HepG2 (cell line): Measurements from ENCODE around the gene ZNF428. TPM values are rescaled to one million over a fixed set of nuclear protein-coding genes. Genes with fewer than 3 reads are reported as not detected.

Experiments
- ARNT ChIP-seq: fragments of 450-650 bp; IDR thresholded peaks from 2 replicates; pipeline ENCODE4 v1.6.1; 2017
- BCL6 ChIP-seq: IDR thresholded peaks from 2 replicates; pipeline ENCODE4 v1.6.1; 2016; ENCODE audit warnings: missing genetic modification reagents, missing compliant biosample characterization
- MAZ ChIP-seq, 2 experiments: sonication (generic) in 1 of 2; formaldehyde crosslinking in 1 of 2; IDR thresholded peaks; 2 replicates each; pipeline versions ENCODE4 v1.5.0 to v1.6.1; 2012 to 2020; ENCODE audit warnings: low read depth in 2 of 2, mild to moderate bottlenecking in 2 of 2, borderline replicate concordance in 1 of 2, improper control_type of control experiment in 1 of 2, low read length in 1 of 2, missing genetic modification reagents in 1 of 2, moderate library complexity in 1 of 2
- PITX1 ChIP-seq: sonication (generic); formaldehyde crosslinking; IDR thresholded peaks from 2 replicates; pipeline ENCODE4 v1.5.1; 2020; ENCODE audit warnings: mild to moderate bottlenecking, missing genetic modification reagents
- RFXAP ChIP-seq: sonication (generic); formaldehyde crosslinking; IDR thresholded peaks from 2 replicates; pipeline ENCODE4 v1.4.0; 2020; ENCODE audit warnings: missing genetic modification reagents, borderline replicate concordance
- SALL2 ChIP-seq: sonication (generic); formaldehyde crosslinking; IDR thresholded peaks from 2 replicates; pipeline ENCODE4 v1.8.1; 2023; ENCODE audit warnings: mild to moderate bottlenecking, missing genetic modification reagents, inconsistent platforms
- SMAD3 ChIP-seq: sonication (generic); formaldehyde crosslinking; IDR thresholded peaks from 2 replicates; pipeline ENCODE4 v1.4.0; 2020; ENCODE audit warnings: missing genetic modification reagents
- SMYD3 ChIP-seq: sonication (generic); formaldehyde crosslinking; IDR thresholded peaks from 2 replicates; pipeline ENCODE4 v1.8.1; 2023; ENCODE audit warnings: mild to moderate bottlenecking, missing genetic modification reagents
- ZBTB10 ChIP-seq: sonication (generic); formaldehyde crosslinking; IDR thresholded peaks from 2 replicates; pipeline ENCODE4 v1.4.0; 2020; ENCODE audit warnings: missing genetic modification reagents, borderline replicate concordance
- ZBTB37 ChIP-seq: sonication (generic); formaldehyde crosslinking; IDR thresholded peaks from 2 replicates; pipeline ENCODE4 v1.4.0; 2020; ENCODE audit warnings: mild to moderate bottlenecking, missing genetic modification reagents
- ZNF230 ChIP-seq: sonication (generic); formaldehyde crosslinking; IDR thresholded peaks from 2 replicates; pipeline ENCODE4 v1.4.0; 2020; ENCODE audit warnings: mild to moderate bottlenecking, missing genetic modification reagents
- ZNF451 ChIP-seq: sonication (generic); formaldehyde crosslinking; IDR thresholded peaks from 2 replicates; pipeline ENCODE4 v1.5.0; 2020; ENCODE audit warnings: mild to moderate bottlenecking, missing genetic modification reagents
- ZNF468 ChIP-seq: sonication (generic); formaldehyde crosslinking; IDR thresholded peaks from 2 replicates; pipeline ENCODE4 v1.8.0; 2022; ENCODE audit warnings: mild to moderate bottlenecking, moderate library complexity, missing genetic modification reagents
- ZNF557 ChIP-seq: sonication (generic); formaldehyde crosslinking; IDR thresholded peaks from 2 replicates; pipeline ENCODE4 v1.4.0; 2020; ENCODE audit warnings: missing genetic modification reagents
- ZNF768 ChIP-seq: sonication (generic); formaldehyde crosslinking; IDR thresholded peaks from 2 replicates; pipeline ENCODE4 v1.4.0; 2020; ENCODE audit warnings: missing genetic modification reagents
- polyA plus RNA-seq, 8 experiments: library from polyadenylated mRNA; depleted of rRNA in 3 of 8; stranded (reverse) in 7 of 8; unstranded in 1 of 8; fragments of >200 nt; fragmentation: Illumina TruSeq in 4 of 8; extraction: Trizol in 4 of 8; gene quantifications; 2 replicates each; pipeline versions ENCODE4 v1.2.1 to v1.2.3, GENCODE V29; 2011 to 2016; ENCODE audit warnings: low read depth in 4 of 8, missing spikeins in 1 of 8, mixed read lengths in 1 of 8; ENCODE audit not compliant: insufficient read depth in 1 of 8
- total RNA-seq, 5 experiments: library from RNA; depleted of rRNA; stranded (reverse); fragments of >200 nt; fragmentation: Illumina TruSeq; extraction: Trizol; gene quantifications; 2 replicates each; pipeline ENCODE4 v1.2.3, GENCODE V29; 2016; ENCODE audit warnings: low read depth in 1 of 5
- TF ChIP-seq, protein P1 (sequence below): sonication (generic); formaldehyde crosslinking; IDR thresholded peaks from 2 replicates; pipeline ENCODE4 v1.4.0; 2020; ENCODE audit warnings: mild to moderate bottlenecking, missing genetic modification reagents
- TF ChIP-seq, protein P2 (sequence below): IDR thresholded peaks from 2 replicates; pipeline ENCODE4 v1.6.1; 2016

Gene ZNF428
- total and polyA plus RNA-seq, 2 of the 13 experiments (the other 11 are each of a cell fraction or from before 2014, with no cell fraction given): 10.4 to 26.9 TPM

- TF ChIP-seq ZBTB10 (CRISPR knock-in tag) (peak; percentile 62; the same call in 1 of the 2 replicates), RFXAP (CRISPR knock-in tag) (peak; percentile 20), SMYD3 (CRISPR knock-in tag) (peak; percentile 87; the same call in 1 of the 2 replicates), ZNF451 (CRISPR knock-in tag) (peak; percentile 86), ARNT (no peak), BCL6 (CRISPR knock-in tag) (peak; percentile 7; the same call in 1 of the 2 replicates), MAZ (IDR thresholded peaks at IDR 0.05; ENCODE audit: borderline replicate concordance, low read depth, low read length) (peak; percentile 80), MAZ (CRISPR knock-in tag; IDR thresholded peaks at IDR 0.05; ENCODE audit: low read depth) (peak; percentile 97), ZNF768 (peak; percentile 71; the same call in 1 of the 2 replicates), ZNF557 (peak; percentile 50; the same call in 1 of the 2 replicates), SMAD3 (no peak), PITX1 (CRISPR knock-in tag) (peak; percentile 64; the same call in 1 of the 2 replicates), ZNF468 (CRISPR knock-in tag) (0 out of 2 replicates have a peak, but pooled peaks have one; percentile 61), ZBTB37 (CRISPR knock-in tag) (no peak), ZNF230 (CRISPR knock-in tag) (no peak), SALL2 (CRISPR knock-in tag) (peak; percentile 93; the same call in 1 of the 2 replicates)
- TF ChIP-seq, protein P1, sequence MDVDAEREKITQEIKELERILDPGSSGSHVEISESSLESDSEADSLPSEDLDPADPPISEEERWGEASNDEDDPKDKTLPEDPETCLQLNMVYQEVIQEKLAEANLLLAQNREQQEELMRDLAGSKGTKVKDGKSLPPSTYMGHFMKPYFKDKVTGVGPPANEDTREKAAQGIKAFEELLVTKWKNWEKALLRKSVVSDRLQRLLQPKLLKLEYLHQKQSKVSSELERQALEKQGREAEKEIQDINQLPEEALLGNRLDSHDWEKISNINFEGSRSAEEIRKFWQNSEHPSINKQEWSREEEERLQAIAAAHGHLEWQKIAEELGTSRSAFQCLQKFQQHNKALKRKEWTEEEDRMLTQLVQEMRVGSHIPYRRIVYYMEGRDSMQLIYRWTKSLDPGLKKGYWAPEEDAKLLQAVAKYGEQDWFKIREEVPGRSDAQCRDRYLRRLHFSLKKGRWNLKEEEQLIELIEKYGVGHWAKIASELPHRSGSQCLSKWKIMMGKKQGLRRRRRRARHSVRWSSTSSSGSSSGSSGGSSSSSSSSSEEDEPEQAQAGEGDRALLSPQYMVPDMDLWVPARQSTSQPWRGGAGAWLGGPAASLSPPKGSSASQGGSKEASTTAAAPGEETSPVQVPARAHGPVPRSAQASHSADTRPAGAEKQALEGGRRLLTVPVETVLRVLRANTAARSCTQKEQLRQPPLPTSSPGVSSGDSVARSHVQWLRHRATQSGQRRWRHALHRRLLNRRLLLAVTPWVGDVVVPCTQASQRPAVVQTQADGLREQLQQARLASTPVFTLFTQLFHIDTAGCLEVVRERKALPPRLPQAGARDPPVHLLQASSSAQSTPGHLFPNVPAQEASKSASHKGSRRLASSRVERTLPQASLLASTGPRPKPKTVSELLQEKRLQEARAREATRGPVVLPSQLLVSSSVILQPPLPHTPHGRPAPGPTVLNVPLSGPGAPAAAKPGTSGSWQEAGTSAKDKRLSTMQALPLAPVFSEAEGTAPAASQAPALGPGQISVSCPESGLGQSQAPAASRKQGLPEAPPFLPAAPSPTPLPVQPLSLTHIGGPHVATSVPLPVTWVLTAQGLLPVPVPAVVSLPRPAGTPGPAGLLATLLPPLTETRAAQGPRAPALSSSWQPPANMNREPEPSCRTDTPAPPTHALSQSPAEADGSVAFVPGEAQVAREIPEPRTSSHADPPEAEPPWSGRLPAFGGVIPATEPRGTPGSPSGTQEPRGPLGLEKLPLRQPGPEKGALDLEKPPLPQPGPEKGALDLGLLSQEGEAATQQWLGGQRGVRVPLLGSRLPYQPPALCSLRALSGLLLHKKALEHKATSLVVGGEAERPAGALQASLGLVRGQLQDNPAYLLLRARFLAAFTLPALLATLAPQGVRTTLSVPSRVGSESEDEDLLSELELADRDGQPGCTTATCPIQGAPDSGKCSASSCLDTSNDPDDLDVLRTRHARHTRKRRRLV (CRISPR knock-in tag): peak; percentile 99
- TF ChIP-seq, protein P2, sequence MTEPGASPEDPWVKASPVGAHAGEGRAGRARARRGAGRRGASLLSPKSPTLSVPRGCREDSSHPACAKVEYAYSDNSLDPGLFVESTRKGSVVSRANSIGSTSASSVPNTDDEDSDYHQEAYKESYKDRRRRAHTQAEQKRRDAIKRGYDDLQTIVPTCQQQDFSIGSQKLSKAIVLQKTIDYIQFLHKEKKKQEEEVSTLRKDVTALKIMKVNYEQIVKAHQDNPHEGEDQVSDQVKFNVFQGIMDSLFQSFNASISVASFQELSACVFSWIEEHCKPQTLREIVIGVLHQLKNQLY (CRISPR knock-in tag): no peak
Measured at GRCh38 chr19:43619262-43620060, at the start of gene ZNF428 (continued).
